AG04450 (cell line): Measurements from ENCODE around the gene NPC2. TPM values are rescaled to one million over a fixed set of nuclear protein-coding genes. Genes with fewer than 3 reads are reported as not detected.

Experiments used
- CTCF ChIA-PET: fragments of 300-600, 350-600 bp; formaldehyde crosslinking; extraction: SDS; loops from one replicate; lab custom pipeline; 2022; ENCODE audit warnings: antibody characterized with exemption, inconsistent platforms; lab: Charles Lee
- POLR2A ChIA-PET: fragments of 350-600 bp; formaldehyde crosslinking; extraction: SDS; loops from one replicate; lab custom pipeline; 2021; ENCODE audit warnings: antibody characterized with exemption, inconsistent platforms; lab: Yijun Ruan, JAX
- DNase-seq: peaks from one replicate; pipeline ENCODE4 v3.0.0-alpha.2; 2011; ENCODE audit warnings: low read depth, low spot score
- H3K27ac ChIP-seq: one replicate; pipeline ENCODE4 v1.5.1; 2012; ENCODE audit warnings: low read depth, low read length, control low read depth
- H3K27me3 ChIP-seq: one replicate; pipeline ENCODE4 v1.6.0; 2012; ENCODE audit warnings: low read length; ENCODE audit not compliant: control insufficient read depth, insufficient read depth
- H3K4me3 ChIP-seq: 2 replicates; pipeline ENCODE4 v1.5.1; 2011; ENCODE audit warnings: mild to moderate bottlenecking, low read depth, low read length, control low read depth
- H3K9me3 ChIP-seq: 2 replicates; pipeline ENCODE4 v1.5.1; 2012; ENCODE audit warnings: low read length; ENCODE audit not compliant: control insufficient read depth, insufficient read depth
- CTCF ChIP-seq: IDR thresholded peaks from 2 replicates; pipeline ENCODE4 v1.5.1; 2011; ENCODE audit warnings: low read depth, low read length, control low read depth, inconsistent platforms
- polyA plus RNA-seq: library from polyadenylated mRNA; depleted of rRNA; stranded (reverse); fragments of >200 nt; gene quantifications from 2 replicates; pipeline ENCODE4 v1.2.3, GENCODE V29; 2011

The NPC2 gene
- polyA plus RNA-seq, 1 experiment: 197 TPM

GRCh38 chr14:74507840-74508239, 14.7 kb upstream of the NPC2 start:
- H3K27ac ChIP-seq: no peak overlapping the region
- no peak for DNase-seq
- ChIA-PET CTCF (interaction anchor here (0.5 kb wide), 1 partner anchor 213 kb away, joined by 4 read pairs; no protein-coding TSS in a partner anchor), POLR2A (no interaction called here)
- H3K9me3 ChIP-seq: no peaks in the 10 kb centered on the region; the same call in 1 of the 2 replicates
- no peaks in the 10 kb centered on the region for H3K27me3 ChIP-seq
- no peak overlapping the region for H3K4me3 ChIP-seq
- TF ChIP-seq CTCF: no peak

- no peak for DNase-seq
- ChIA-PET POLR2A (no interaction called here), CTCF (interaction anchor here (0.5 kb wide), 1 partner anchor 214 kb away, joined by 4 read pairs; no protein-coding TSS in a partner anchor)
- no peak for TF ChIP-seq CTCF
- no peaks in the 10 kb centered on the region for H3K27me3 ChIP-seq
- H3K4me3 ChIP-seq: no peak overlapping the region
- no peaks in the 10 kb centered on the region; the same call in 1 of the 2 replicates for H3K9me3 ChIP-seq
- no peak overlapping the region for H3K27ac ChIP-seq
Measured at GRCh38 chr14:74507085-74507484, 14.0 kb upstream of the NPC2 start.

GRCh38 chr14:74506411-74506851, 13.3 kb upstream of the NPC2 start:
- CTCF ChIA-PET: no interaction called here
- no peak for TF ChIP-seq CTCF
- POLR2A ChIA-PET: no interaction called here
- H3K27ac ChIP-seq: no peak overlapping the region
- no peak for DNase-seq
- no peak overlapping the region for H3K4me3 ChIP-seq
- H3K27me3 ChIP-seq: no peaks in the 10 kb centered on the region
- no peaks in the 10 kb centered on the region; the same call in 1 of the 2 replicates for H3K9me3 ChIP-seq

- Histone ChIP-seq H3K27ac (no peak overlapping the region), H3K4me3 (no peak overlapping the region), H3K27me3 (no peaks in the 10 kb centered on the region), H3K9me3 (no peaks in the 10 kb centered on the region; the same call in 1 of the 2 replicates)
- CTCF ChIA-PET: no interaction called here
- no peak for DNase-seq
- POLR2A ChIA-PET: interaction anchor here (0.6 kb wide), 1 partner anchor 1500 kb away, joined by 3 read pairs; no protein-coding TSS in a partner anchor
- no peak for TF ChIP-seq CTCF
Measured at GRCh38 chr14:74505831-74506230, 12.7 kb upstream of the NPC2 start.

- no peak for DNase-seq
- Histone ChIP-seq H3K4me3 (no peak overlapping the region), H3K9me3 (no peaks in the 10 kb centered on the region; the same call in 1 of the 2 replicates), H3K27me3 (no peaks in the 10 kb centered on the region), H3K27ac (no peak overlapping the region)
- CTCF ChIA-PET: no interaction called here
- POLR2A ChIA-PET: interaction anchor here (0.6 kb wide), 1 partner anchor 1500 kb away, joined by 3 read pairs; no protein-coding TSS in a partner anchor
- no peak for TF ChIP-seq CTCF
Measured at GRCh38 chr14:74504874-74505720, 12.0 kb upstream of the NPC2 start.
